OCI-LY7 (cell line): ENCODE results near the gene GPC2.

Source experiments
- CTCF ChIP-seq: fragments of 200-600 bp; sonication (generic); conservative IDR thresholded peaks from 2 replicates; pipeline ENCODE4 v1.5.1; 2014; ENCODE audit warnings: mild to moderate bottlenecking, antibody characterized with exemption, low read length, moderate library complexity, mixed read lengths
- EZH2phosphoT487 ChIP-seq: fragments of 200-600 bp; sonication (generic); IDR thresholded peaks from 2 replicates; pipeline ENCODE4 v1.6.1; 2018; ENCODE audit warnings: low read depth, borderline replicate concordance, mild to moderate bottlenecking, mixed run types, antibody characterized with exemption, low read length, moderate library complexity, mixed read lengths

- no peak for TF ChIP-seq CTCF
- no peak for TF ChIP-seq EZH2phosphoT487
Observed at GRCh38 chr7:100212631-100213286, 35.6 kb upstream of the GPC2 start.
